Osteoblast (primary cell): ENCODE results near the gene SENP8. TPM values are rescaled to one million over a fixed set of nuclear protein-coding genes. Genes with fewer than 3 reads are reported as not detected.

Experiments used
- DNase-seq: peaks from one replicate; pipeline ENCODE4 v3.0.0; 2011; ENCODE audit warnings: low spot score, mixed read lengths; ENCODE audit not compliant: insufficient read length; ENCODE audit errors: missing footprints
- H2AFZ ChIP-seq: 2 replicates; pipeline ENCODE4 v1.6.0; 2011; ENCODE audit warnings: mild to moderate bottlenecking, low read length
- H3K27ac ChIP-seq: 2 replicates; pipeline ENCODE4 v1.5.1; 2011; ENCODE audit warnings: mild to moderate bottlenecking, low read depth, low read length, moderate library complexity
- H3K27me3 ChIP-seq: 2 replicates; pipeline ENCODE4 v1.6.0; 2012; ENCODE audit warnings: mild to moderate bottlenecking, control low read depth, inconsistent platforms, low read length, moderate library complexity; ENCODE audit not compliant: insufficient read depth
- H3K36me3 ChIP-seq: 2 replicates; pipeline ENCODE4 v1.5.1; 2011; ENCODE audit warnings: mild to moderate bottlenecking, low read length, control low read depth, moderate library complexity; ENCODE audit not compliant: insufficient read depth
- H3K4me1 ChIP-seq: 2 replicates; pipeline ENCODE4 v1.5.1; 2011; ENCODE audit warnings: mild to moderate bottlenecking, low read length, control low read depth, moderate library complexity; ENCODE audit not compliant: insufficient read depth
- H3K4me2 ChIP-seq: 2 replicates; pipeline ENCODE4 v1.6.0; 2011; ENCODE audit warnings: mild to moderate bottlenecking, low read length; ENCODE audit not compliant: insufficient read depth
- H3K4me3 ChIP-seq: fragments of 200-600 bp; sonication (generic); 3 replicates; pipeline ENCODE4 v1.5.1; 2012; ENCODE audit warnings: mild to moderate bottlenecking, low read length, inconsistent platforms; ENCODE audit not compliant: insufficient read depth
- H3K79me2 ChIP-seq: 2 replicates; pipeline ENCODE4 v1.6.0; 2012; ENCODE audit warnings: mild to moderate bottlenecking, low read length, control low read depth, inconsistent platforms; ENCODE audit not compliant: insufficient read depth
- H3K9me3 ChIP-seq: 2 replicates; pipeline ENCODE4 v1.5.1; 2011; ENCODE audit warnings: low read depth, low read length, control low read depth
- H4K20me1 ChIP-seq: 2 replicates; pipeline ENCODE4 v1.6.0; 2012; ENCODE audit warnings: mild to moderate bottlenecking, low read length, control low read depth; ENCODE audit not compliant: insufficient read depth
- CTCF ChIP-seq: IDR thresholded peaks from 2 replicates; pipeline ENCODE4 v1.5.1; 2011; ENCODE audit warnings: mild to moderate bottlenecking, low read depth, low read length, moderate library complexity; ENCODE audit errors: extremely low read depth
- total RNA-seq: library from RNA; depleted of rRNA; stranded (reverse); fragments of >200 nt; gene quantifications from 2 replicates; pipeline ENCODE4 v1.2.3, GENCODE V29; 2012

SENP8 gene
- total RNA-seq, 1 donor = 2.5 TPM

- Histone ChIP-seq H3K4me3 (peak overlapping the region; percentile 78), H3K27ac (no peak overlapping the region), H3K27me3 (no peaks in the 10 kb centered on the region), H2AFZ (peak overlapping the region; percentile 95), H4K20me1 (no peaks in the 10 kb centered on the region), H3K36me3 (no peaks in the 10 kb centered on the region), H3K79me2 (no peaks in the 10 kb centered on the region), H3K4me1 (peaks cover 9% of the 10 kb centered on the region), H3K4me2 (peak overlapping the region; percentile 83), H3K9me3 (no peaks in the 10 kb centered on the region)
- peak; percentile 88 for DNase-seq
- peak; percentile 96 for TF ChIP-seq CTCF
Measured at GRCh38 chr15:72155635-72156616, 37.7 kb downstream of the SENP8 start.

- H3K27me3 ChIP-seq = no peaks in the 10 kb centered on the region
- DNase-seq = no peak
- no peak overlapping the region for H3K4me3 ChIP-seq
- H3K4me2 ChIP-seq = no peak overlapping the region
- no peaks in the 10 kb centered on the region for H3K79me2 ChIP-seq
- H2AFZ ChIP-seq = no peak overlapping the region
- no peaks in the 10 kb centered on the region for H4K20me1 ChIP-seq
- no peak for TF ChIP-seq CTCF
- H3K9me3 ChIP-seq = no peaks in the 10 kb centered on the region
- no peaks in the 10 kb centered on the region for H3K36me3 ChIP-seq
- H3K27ac ChIP-seq = no peak overlapping the region
- H3K4me1 ChIP-seq = peaks cover 9% of the 10 kb centered on the region
Measured at GRCh38 chr15:72156928-72157327, 38.7 kb downstream of the SENP8 start.

- H4K20me1 ChIP-seq = no peaks in the 10 kb centered on the region
- H3K9me3 ChIP-seq = no peaks in the 10 kb centered on the region
- no peaks in the 10 kb centered on the region for H3K79me2 ChIP-seq
- H3K27ac ChIP-seq = no peak overlapping the region
- H3K36me3 ChIP-seq = no peaks in the 10 kb centered on the region
- H2AFZ ChIP-seq = no peak overlapping the region
- peak; percentile 17 for DNase-seq
- peaks cover 8% of the 10 kb centered on the region for H3K27me3 ChIP-seq
- H3K4me1 ChIP-seq = no peaks in the 10 kb centered on the region
- no peak overlapping the region for H3K4me3 ChIP-seq
- H3K4me2 ChIP-seq = no peak overlapping the region
- TF ChIP-seq CTCF = no peak
Measured at GRCh38 chr15:72160696-72161245, 42.6 kb downstream of the SENP8 start.
